ENCODE measurements around the gene PREPL. TPM values are rescaled to one million over a fixed set of nuclear protein-coding genes. Genes with fewer than 3 reads are reported as not detected.
"Not testable (repeated sequence)": the region's sequence is repeated elsewhere in the genome, so short reads cannot be mapped to it uniquely, and the experiment has no call there.

The PREPL gene
- total RNA-seq, 1 experiment from 2014 or later: 48.3 TPM

- Histone ChIP-seq H3K4me3 (no peak overlapping the region), H3K9me3 (no peaks in the 10 kb centered on the region; the same call in 1 of the 2 replicates), H3K36me3 (peaks cover 80% of the 10 kb centered on the region), H3K27me3 (no peaks in the 10 kb centered on the region)
- DNase-seq: no peak
Measured at GRCh38 chr2:44320832-44321231, 40.5 kb downstream of the PREPL start.

- H3K9me3 ChIP-seq: peaks cover 14% of the 10 kb centered on the region
- DNase-seq: no peak
- H3K27me3 ChIP-seq: no peaks in the 10 kb centered on the region
- H3K36me3 ChIP-seq: peaks cover 87% of the 10 kb centered on the region
- no peak overlapping the region for H3K4me3 ChIP-seq
Measured at GRCh38 chr2:44315945-44316344, 45.3 kb downstream of the PREPL start.

GRCh38 chr2:44314362-44314761 lies 46.9 kb downstream of the PREPL start:
- H3K27me3 ChIP-seq: no peaks in the 10 kb centered on the region
- peaks cover 86% of the 10 kb centered on the region for H3K36me3 ChIP-seq
- DNase-seq: no peak
- H3K4me3 ChIP-seq: no peak overlapping the region
- peaks cover 29% of the 10 kb centered on the region for H3K9me3 ChIP-seq

GRCh38 chr2:44310287-44310686 lies 51.0 kb downstream of the PREPL start:
- H3K9me3 ChIP-seq: peaks cover 34% of the 10 kb centered on the region
- no peak for DNase-seq
- H3K4me3 ChIP-seq: no peak overlapping the region
- H3K27me3 ChIP-seq: no peaks in the 10 kb centered on the region
- peaks cover 57% of the 10 kb centered on the region for H3K36me3 ChIP-seq

GRCh38 chr2:44305882-44306281 lies 55.4 kb downstream of the PREPL start:
- Histone ChIP-seq H3K27me3 (no peaks in the 10 kb centered on the region), H3K36me3 (peaks cover 15% of the 10 kb centered on the region), H3K4me3 (no peak overlapping the region), H3K9me3 (peaks cover 20% of the 10 kb centered on the region)
- DNase-seq: no peak

- no peak for DNase-seq
- Histone ChIP-seq H3K4me3 (no peak overlapping the region), H3K36me3 (peaks cover 2% of the 10 kb centered on the region), H3K27me3 (no peaks in the 10 kb centered on the region), H3K9me3 (peaks cover 6% of the 10 kb centered on the region; the same call in 1 of the 2 replicates)
Measured at GRCh38 chr2:44304258-44304657, 57.0 kb downstream of the PREPL start.

GRCh38 chr2:44303766-44304165 lies 57.5 kb downstream of the PREPL start:
- not testable (repeated sequence) for DNase-seq, H3K27me3 ChIP-seq, H3K9me3 ChIP-seq

GRCh38 chr2:44301111-44301510 lies 60.2 kb downstream of the PREPL start:
- DNase-seq: no peak
- Histone ChIP-seq H3K4me3 (no peak overlapping the region), H3K9me3 (no peaks in the 10 kb centered on the region; the same call in 1 of the 2 replicates), H3K36me3 (no peaks in the 10 kb centered on the region), H3K27me3 (no peaks in the 10 kb centered on the region)

More at GRCh38 chr2:44303766-44304165, 57.5 kb downstream of the PREPL start:
- not testable (repeated sequence) for H3K36me3 ChIP-seq, H3K4me3 ChIP-seq

GRCh38 chr2:44299635-44300034 lies 61.7 kb downstream of the PREPL start:
- no peaks in the 10 kb centered on the region for H3K27me3 ChIP-seq
- DNase-seq: no peak
- no peaks in the 10 kb centered on the region; the same call in 1 of the 2 replicates for H3K9me3 ChIP-seq
- no peaks in the 10 kb centered on the region for H3K36me3 ChIP-seq
- H3K4me3 ChIP-seq: no peak overlapping the region

- Histone ChIP-seq H3K4me3 (no peak overlapping the region), H3K36me3 (no peaks in the 10 kb centered on the region), H3K9me3 (no peaks in the 10 kb centered on the region), H3K27me3 (no peaks in the 10 kb centered on the region)
- no peak for DNase-seq
Measured at GRCh38 chr2:44297431-44297830, 63.9 kb downstream of the PREPL start.

- no peak for DNase-seq
- no peaks in the 10 kb centered on the region for H3K36me3 ChIP-seq
Measured at GRCh38 chr2:44296653-44297052, 64.6 kb downstream of the PREPL start.

GRCh38 chr2:44295633-44296359 lies 65.5 kb downstream of the PREPL start:
- H3K36me3 ChIP-seq: no peaks in the 10 kb centered on the region
- no peaks in the 10 kb centered on the region for H3K27me3 ChIP-seq
- no peak overlapping the region for H3K4me3 ChIP-seq
- DNase-seq: no peak
- H3K9me3 ChIP-seq: no peaks in the 10 kb centered on the region

More at GRCh38 chr2:44296653-44297052, 64.6 kb downstream of the PREPL start:
- no peak overlapping the region for H3K4me3 ChIP-seq
- H3K9me3 ChIP-seq: no peaks in the 10 kb centered on the region
- no peaks in the 10 kb centered on the region for H3K27me3 ChIP-seq

GRCh38 chr2:44295113-44295512 lies 66.2 kb downstream of the PREPL start:
- Histone ChIP-seq H3K4me3 (no peak overlapping the region), H3K27me3 (no peaks in the 10 kb centered on the region), H3K36me3 (no peaks in the 10 kb centered on the region), H3K9me3 (no peaks in the 10 kb centered on the region)
- no peak for DNase-seq

- Histone ChIP-seq H3K27me3 (no peaks in the 10 kb centered on the region), H3K36me3 (no peaks in the 10 kb centered on the region), H3K9me3 (no peaks in the 10 kb centered on the region), H3K4me3 (no peak overlapping the region)
- peak; percentile 77 for DNase-seq
Measured at GRCh38 chr2:44291281-44292248, 69.7 kb downstream of the PREPL start.

GRCh38 chr2:44290261-44290660 lies 71.0 kb downstream of the PREPL start:
- no peak for DNase-seq
- Histone ChIP-seq H3K27me3 (no peaks in the 10 kb centered on the region), H3K9me3 (no peaks in the 10 kb centered on the region), H3K36me3 (no peaks in the 10 kb centered on the region), H3K4me3 (no peak overlapping the region)

- no peak for DNase-seq
- Histone ChIP-seq H3K27me3 (no peaks in the 10 kb centered on the region), H3K36me3 (no peaks in the 10 kb centered on the region), H3K9me3 (no peaks in the 10 kb centered on the region), H3K4me3 (no peak overlapping the region)
Measured at GRCh38 chr2:44286884-44287638, 74.2 kb downstream of the PREPL start.
